RWPE1 (cell line): ENCODE results near the gene RGS12.

Experiments used
- CTCF ChIA-PET: fragments of 350-600 bp; sonication (Branson Sonifier 250); formaldehyde crosslinking; extraction: SDS; loops from one replicate; lab custom pipeline; 2021; lab: Yijun Ruan, JAX
- POLR2A ChIA-PET: fragments of 400-600 bp; formaldehyde crosslinking; extraction: SDS; loops from one replicate; lab custom pipeline; 2020; ENCODE audit warnings: antibody characterized with exemption; ENCODE audit not compliant: low non-redundant PET; lab: Yijun Ruan, JAX
- DNase-seq: peaks from one replicate; pipeline ENCODE4 v3.0.0; 2012; ENCODE audit warnings: low spot score
- H3K27ac ChIP-seq: fragments of 450-650 bp; 2 replicates; pipeline ENCODE4 v1.5.1; 2017
- CTCF ChIP-seq: fragments of 450-650 bp; conservative IDR thresholded peaks from 2 replicates; pipeline ENCODE4 v1.5.1; 2017; ENCODE audit warnings: low read depth, mild to moderate bottlenecking

Gene RGS12

GRCh38 chr4:3267576-3268394 lies 25.0 kb upstream of the RGS12 start:
- TF ChIP-seq CTCF: no peak
- ChIA-PET CTCF (no interaction called here), POLR2A (no interaction called here)
- no peak overlapping the region for H3K27ac ChIP-seq
- DNase-seq: no peak

- POLR2A ChIA-PET: no interaction called here
- DNase-seq: no peak
- CTCF ChIA-PET: no interaction called here
- TF ChIP-seq CTCF: no peak
- H3K27ac ChIP-seq: no peak overlapping the region
Measured at GRCh38 chr4:3268395-3269104, 24.3 kb upstream of the RGS12 start.

- ChIA-PET CTCF (no interaction called here), POLR2A (no interaction called here)
- DNase-seq: no peak
- no peak overlapping the region for H3K27ac ChIP-seq
- TF ChIP-seq CTCF: no peak
Measured at GRCh38 chr4:3269105-3269927, 23.5 kb upstream of the RGS12 start.

- ChIA-PET CTCF (no interaction called here), POLR2A (no interaction called here)
- H3K27ac ChIP-seq: no peak overlapping the region
- no peak for TF ChIP-seq CTCF
- no peak for DNase-seq
Measured at GRCh38 chr4:3269991-3270611, 22.7 kb upstream of the RGS12 start.

- DNase-seq: no peak
- no peak overlapping the region for H3K27ac ChIP-seq
- CTCF ChIA-PET: no interaction called here
- no peak for TF ChIP-seq CTCF
- POLR2A ChIA-PET: no interaction called here
Measured at GRCh38 chr4:3271131-3271530, 21.7 kb upstream of the RGS12 start.

- CTCF ChIA-PET: no interaction called here
- POLR2A ChIA-PET: no interaction called here
Measured at GRCh38 chr4:3276986-3277385, 15.8 kb upstream of the RGS12 start.

More at GRCh38 chr4:3276986-3277385, 15.8 kb upstream of the RGS12 start:
- TF ChIP-seq CTCF: no peak
- no peak for DNase-seq
- no peak overlapping the region for H3K27ac ChIP-seq
